Measurements from ENCODE around the gene BAIAP2. TPM values are rescaled to one million over a fixed set of nuclear protein-coding genes. Genes with fewer than 3 reads are reported as not detected.

Gene BAIAP2
- total RNA-seq, 1 donor from 2014 or later = 6.8 TPM

DNA sequence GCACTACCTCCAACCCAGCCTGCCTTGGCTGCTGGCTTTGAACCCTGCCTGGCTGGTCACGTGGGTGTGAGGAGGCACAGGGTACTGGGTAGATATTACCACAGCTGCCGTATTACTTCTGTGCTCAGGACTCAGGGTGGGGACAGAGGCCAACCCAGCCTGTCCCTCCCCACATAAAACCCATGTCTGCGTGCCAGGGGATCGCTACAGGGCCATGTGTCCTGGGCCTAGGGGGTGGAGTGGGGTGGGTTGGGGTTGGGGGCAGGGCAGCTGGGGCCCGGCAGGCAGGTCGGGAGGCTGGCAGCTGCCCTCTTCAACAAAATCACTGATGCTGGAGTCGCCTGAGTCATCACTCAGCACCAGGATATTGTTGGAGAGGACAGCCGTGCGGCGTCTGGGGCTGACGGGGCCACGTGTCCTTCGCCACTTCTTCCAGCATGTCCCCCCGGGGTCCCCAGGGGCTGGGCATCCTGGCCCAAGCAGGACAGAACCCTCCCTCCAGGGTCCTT, 90.7 kb downstream of the BAIAP2 start:
- H3K4me3 Mint-ChIP-seq = no peak overlapping the region
- H3K27ac Mint-ChIP-seq = no peak overlapping the region
- no peaks in the 10 kb centered on the region for H3K36me3 Mint-ChIP-seq (ENCODE audit: low read depth)
- ChIA-PET CTCF (no interaction called here), POLR2A (no interaction called here)
- TF ChIP-seq, protein P1, sequence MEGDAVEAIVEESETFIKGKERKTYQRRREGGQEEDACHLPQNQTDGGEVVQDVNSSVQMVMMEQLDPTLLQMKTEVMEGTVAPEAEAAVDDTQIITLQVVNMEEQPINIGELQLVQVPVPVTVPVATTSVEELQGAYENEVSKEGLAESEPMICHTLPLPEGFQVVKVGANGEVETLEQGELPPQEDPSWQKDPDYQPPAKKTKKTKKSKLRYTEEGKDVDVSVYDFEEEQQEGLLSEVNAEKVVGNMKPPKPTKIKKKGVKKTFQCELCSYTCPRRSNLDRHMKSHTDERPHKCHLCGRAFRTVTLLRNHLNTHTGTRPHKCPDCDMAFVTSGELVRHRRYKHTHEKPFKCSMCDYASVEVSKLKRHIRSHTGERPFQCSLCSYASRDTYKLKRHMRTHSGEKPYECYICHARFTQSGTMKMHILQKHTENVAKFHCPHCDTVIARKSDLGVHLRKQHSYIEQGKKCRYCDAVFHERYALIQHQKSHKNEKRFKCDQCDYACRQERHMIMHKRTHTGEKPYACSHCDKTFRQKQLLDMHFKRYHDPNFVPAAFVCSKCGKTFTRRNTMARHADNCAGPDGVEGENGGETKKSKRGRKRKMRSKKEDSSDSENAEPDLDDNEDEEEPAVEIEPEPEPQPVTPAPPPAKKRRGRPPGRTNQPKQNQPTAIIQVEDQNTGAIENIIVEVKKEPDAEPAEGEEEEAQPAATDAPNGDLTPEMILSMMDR (IDR thresholded peaks at IDR 0.05) = no peak
- no peak for ATAC-seq (ENCODE audit: low read depth)
- intact Hi-C loops (cut with micrococcal nuclease) = no loop called here
- H3K4me1 Mint-ChIP-seq = no peaks in the 10 kb centered on the region
- no peaks in the 10 kb centered on the region for H3K9me3 Mint-ChIP-seq
- DNase-seq = no peak
- peaks cover 2% of the 10 kb centered on the region for H3K27me3 Mint-ChIP-seq

DNA sequence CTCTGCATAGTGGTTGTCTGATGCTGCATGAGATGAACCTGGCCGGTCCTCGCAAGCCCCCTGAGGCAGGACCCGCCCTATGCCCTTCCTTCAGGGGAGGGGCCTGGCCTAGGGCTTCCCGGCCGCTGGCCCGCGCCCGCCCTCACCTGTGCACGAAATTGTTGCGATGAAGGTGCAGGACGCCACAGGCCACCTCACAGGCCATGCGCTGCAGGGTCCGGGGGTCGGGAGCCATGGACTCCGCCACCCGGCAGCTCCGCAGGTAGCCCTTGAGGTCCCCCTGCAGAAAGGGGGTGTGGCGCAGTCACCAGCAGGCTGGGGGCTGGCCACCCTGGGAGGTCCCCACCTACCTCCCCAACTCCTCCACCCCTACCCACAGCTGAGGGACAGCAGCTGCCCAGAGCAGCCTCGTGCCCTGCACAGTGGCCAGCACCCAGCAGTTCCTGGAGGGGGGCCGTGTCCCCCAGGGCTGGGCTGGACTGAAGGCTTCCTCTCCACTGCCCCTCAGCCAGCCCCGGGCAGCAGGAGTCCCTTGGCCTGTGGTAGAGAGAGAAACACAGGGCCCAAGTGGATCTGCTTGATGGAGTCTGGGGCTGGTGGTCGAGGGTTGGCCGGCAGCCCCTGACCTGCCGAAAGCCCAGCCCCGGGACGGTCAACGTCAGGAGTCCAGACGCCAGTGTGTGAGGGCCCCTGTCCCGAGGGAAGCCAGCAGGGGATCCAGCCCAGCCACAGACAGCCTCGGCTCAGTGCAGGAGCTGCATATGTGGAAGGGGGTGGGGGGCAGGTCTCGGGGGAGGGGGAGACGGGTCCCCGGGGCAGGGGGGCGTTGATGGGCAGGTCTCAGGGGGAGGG, 91.6 kb downstream of the BAIAP2 start:
- ChIA-PET CTCF (no interaction called here), POLR2A (no interaction called here)
- Mint-ChIP-seq H3K4me1 (no peaks in the 10 kb centered on the region), H3K27ac (no peak overlapping the region), H3K36me3 (ENCODE audit: low read depth) (no peaks in the 10 kb centered on the region), H3K9me3 (no peaks in the 10 kb centered on the region), H3K27me3 (peaks cover 2% of the 10 kb centered on the region), H3K4me3 (no peak overlapping the region)
- DNase-seq = no peak
- TF ChIP-seq, protein P1 (IDR thresholded peaks at IDR 0.05) = no peak
- intact Hi-C loops (cut with micrococcal nuclease) = no loop called here
- ATAC-seq (ENCODE audit: low read depth) = no peak

DNA sequence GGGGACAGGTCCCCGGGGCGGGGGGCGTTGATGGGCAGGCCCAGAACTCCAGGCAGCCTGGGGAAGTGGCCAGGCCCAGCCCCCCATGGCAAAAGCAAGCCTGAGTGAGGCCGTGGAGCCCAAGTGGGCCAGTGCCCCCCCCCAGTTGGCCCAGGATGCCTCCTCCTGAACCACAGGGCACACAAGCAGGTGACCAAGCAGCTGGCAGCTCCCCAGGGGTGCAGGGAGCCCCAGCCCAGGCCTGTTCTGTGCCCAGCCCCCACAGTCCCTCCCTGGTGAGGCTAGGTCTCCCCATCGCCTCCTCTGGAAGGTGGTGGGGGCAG, 92.1 kb downstream of the BAIAP2 start:
- H3K27me3 Mint-ChIP-seq = peaks cover 2% of the 10 kb centered on the region

DNA sequence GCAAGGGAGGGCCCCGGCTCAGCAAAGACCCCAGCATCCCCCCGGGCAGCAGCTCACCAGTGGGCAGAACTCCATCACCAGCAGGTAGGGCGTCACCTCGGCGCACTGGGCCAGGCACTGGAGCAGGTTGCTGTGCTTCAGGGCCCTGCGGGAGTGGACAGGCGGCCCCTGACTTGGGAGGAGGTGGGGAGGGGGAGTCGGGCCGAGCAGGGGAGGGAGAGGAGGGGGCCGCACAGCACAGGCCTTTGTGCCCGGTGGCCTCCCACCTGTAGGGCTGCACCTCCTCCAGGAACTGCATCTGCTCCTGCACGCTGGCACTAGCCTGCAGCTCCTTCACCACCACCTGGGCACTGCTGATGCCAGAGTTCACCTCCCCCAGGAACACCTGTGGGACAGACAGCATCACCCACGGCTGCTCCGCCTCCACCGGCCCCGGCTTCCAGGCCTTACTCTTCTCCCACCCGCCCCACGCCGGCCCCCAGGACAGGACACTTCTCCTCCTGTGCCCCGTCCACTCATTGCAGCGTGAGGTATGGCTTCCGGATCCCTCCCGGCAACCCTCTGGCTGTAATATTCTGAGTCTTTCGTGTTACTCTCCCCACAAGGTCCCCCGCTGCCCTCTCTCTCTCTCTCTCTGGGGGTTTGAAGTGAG, 92.7 kb downstream of the BAIAP2 start:
- ATAC-seq (ENCODE audit: low read depth) (no peak), DNase-seq (no peak)
- no peaks in the 10 kb centered on the region for H3K4me1 Mint-ChIP-seq
- CTCF ChIA-PET = no interaction called here
- intact Hi-C loops (cut with micrococcal nuclease) = no loop called here
- H3K9me3 Mint-ChIP-seq = no peaks in the 10 kb centered on the region
- TF ChIP-seq, protein P1 (IDR thresholded peaks at IDR 0.05) = no peak
- peaks cover 2% of the 10 kb centered on the region for H3K27me3 Mint-ChIP-seq
- POLR2A ChIA-PET = no interaction called here
- H3K36me3 Mint-ChIP-seq (ENCODE audit: low read depth) = no peaks in the 10 kb centered on the region
- H3K27ac Mint-ChIP-seq = no peak overlapping the region
- H3K4me3 Mint-ChIP-seq = no peak overlapping the region

More for the DNA sequence above, 92.1 kb downstream of the BAIAP2 start:
- TF ChIP-seq, protein P1 (IDR thresholded peaks at IDR 0.05) = no peak
- H3K9me3 Mint-ChIP-seq = no peaks in the 10 kb centered on the region
- CTCF ChIA-PET = no interaction called here
- no peaks in the 10 kb centered on the region for H3K36me3 Mint-ChIP-seq (ENCODE audit: low read depth)
- H3K4me3 Mint-ChIP-seq = no peak overlapping the region
- intact Hi-C loops (cut with micrococcal nuclease) = no loop called here
- DNase-seq (no peak), ATAC-seq (ENCODE audit: low read depth) (no peak)
- H3K27ac Mint-ChIP-seq = no peak overlapping the region
- H3K4me1 Mint-ChIP-seq = no peaks in the 10 kb centered on the region
- POLR2A ChIA-PET = no interaction called here

DNA sequence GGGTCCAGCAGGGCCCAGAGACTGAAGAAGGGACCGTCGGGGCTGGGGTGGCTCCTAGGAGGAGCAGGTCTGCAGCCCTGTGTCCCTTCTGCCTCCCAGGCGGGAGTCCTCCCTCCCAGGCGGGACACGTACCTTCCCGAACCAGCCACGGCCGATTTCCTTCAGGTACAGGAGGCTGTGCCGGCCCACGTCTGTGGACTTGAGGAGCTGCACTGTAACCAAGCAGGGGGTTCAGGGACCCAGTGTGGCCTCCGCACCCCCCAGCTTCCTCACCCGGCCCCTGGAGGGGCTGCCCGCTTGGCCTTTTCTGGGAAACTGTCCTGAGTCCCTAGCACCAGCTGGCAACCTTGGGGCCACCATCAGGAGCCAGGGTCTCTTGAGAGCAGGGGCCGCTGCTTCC, 93.4 kb downstream of the BAIAP2 start:
- ChIA-PET CTCF (no interaction called here), POLR2A (no interaction called here)
- TF ChIP-seq, protein P1 (IDR thresholded peaks at IDR 0.05) = no peak
- intact Hi-C loops (cut with micrococcal nuclease) = no loop called here
- no peak overlapping the region for H3K4me3 Mint-ChIP-seq
- peaks cover 2% of the 10 kb centered on the region for H3K27me3 Mint-ChIP-seq
- H3K9me3 Mint-ChIP-seq = no peaks in the 10 kb centered on the region
- no peaks in the 10 kb centered on the region for H3K36me3 Mint-ChIP-seq (ENCODE audit: low read depth)
- ATAC-seq (ENCODE audit: low read depth) (no peak), DNase-seq (no peak)
- no peak overlapping the region for H3K27ac Mint-ChIP-seq
- no peaks in the 10 kb centered on the region for H3K4me1 Mint-ChIP-seq

All from activated B cell treated with CpG ODN at 0.5 μM for 24 hours (primary cell).